Cortex of kidney (tissue), 1 donor: Measurements from ENCODE around the gene POFUT1.

Experiments used
- DNase-seq: peaks from one replicate; lab custom pipeline; 2025; lab: John Stamatoyannopoulos, UW

The POFUT1 gene

DNA sequence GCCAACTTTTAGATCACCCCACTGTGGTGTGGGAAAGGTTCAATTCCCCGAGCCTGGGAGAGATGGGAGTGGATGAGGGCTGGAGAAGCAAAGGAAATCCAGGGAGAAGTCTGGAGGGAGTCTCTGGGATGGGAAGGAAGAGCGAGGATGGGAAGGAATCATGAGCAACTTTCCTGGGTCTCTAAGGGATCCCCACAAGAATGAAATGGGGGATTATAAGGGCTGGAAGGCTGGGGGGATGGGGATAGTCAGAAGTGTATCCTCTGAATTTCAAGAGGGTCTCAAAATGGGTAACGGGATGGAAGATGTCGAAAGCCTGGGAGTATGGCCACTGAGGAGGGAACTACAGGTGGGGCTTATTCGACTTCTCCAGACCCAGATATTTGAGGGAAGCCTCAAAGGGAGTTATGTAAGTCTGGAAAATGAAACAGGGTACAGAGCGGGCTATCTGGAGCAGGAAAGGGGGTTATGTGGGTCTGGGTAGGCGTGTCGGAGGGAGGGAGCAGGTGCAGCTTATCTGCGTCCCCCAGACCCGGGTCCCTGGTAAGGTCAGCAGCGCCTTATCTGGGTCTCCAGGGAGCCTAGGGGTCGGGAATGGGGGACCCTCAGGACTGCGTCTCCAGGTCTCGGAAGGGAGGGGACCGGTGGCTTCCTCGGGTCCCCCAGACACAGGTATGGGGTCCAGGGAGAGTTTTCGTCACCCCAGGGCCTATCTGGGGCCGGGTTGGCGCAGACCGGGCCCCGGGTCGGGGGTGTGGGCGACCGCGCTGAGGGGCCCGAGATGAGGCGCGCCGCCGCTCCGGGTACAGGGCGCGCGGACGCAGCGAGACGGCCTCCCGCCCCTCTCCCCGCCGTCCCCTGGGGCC is 687 bp upstream of the POFUT1 start:
- no peak for DNase-seq

DNA sequence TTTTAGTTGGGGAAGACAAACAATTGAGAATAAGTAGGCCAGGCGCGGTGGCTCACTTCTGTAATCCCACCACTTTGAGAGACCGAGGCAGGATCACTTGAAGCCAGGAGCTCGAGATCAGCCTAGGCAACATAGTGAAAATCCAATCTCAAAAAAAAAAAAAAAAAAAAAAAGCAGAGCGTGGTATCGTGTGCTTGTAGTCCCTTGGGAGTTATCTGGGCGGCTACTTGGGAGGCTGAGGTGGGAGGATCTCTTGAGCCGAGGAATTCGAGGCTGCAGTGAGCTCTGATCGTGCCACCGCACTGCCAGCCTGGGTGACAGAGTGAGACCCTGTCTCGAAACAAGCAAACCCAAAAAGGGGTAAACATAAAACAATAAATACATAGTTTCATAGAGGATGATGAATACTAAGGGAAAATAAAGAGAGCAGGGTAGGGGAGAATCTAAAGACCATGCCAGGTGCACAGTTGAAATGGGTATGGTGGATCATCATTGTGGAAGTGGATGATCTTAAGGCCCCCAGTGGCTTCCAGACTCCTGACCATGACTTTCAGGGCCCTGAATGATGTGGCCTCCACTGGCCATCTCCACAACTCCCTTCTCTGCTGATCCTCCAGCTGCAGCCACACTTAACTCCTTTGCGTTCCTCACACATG is 947 bp downstream of the POFUT1 start:
- DNase-seq = no peak

DNA sequence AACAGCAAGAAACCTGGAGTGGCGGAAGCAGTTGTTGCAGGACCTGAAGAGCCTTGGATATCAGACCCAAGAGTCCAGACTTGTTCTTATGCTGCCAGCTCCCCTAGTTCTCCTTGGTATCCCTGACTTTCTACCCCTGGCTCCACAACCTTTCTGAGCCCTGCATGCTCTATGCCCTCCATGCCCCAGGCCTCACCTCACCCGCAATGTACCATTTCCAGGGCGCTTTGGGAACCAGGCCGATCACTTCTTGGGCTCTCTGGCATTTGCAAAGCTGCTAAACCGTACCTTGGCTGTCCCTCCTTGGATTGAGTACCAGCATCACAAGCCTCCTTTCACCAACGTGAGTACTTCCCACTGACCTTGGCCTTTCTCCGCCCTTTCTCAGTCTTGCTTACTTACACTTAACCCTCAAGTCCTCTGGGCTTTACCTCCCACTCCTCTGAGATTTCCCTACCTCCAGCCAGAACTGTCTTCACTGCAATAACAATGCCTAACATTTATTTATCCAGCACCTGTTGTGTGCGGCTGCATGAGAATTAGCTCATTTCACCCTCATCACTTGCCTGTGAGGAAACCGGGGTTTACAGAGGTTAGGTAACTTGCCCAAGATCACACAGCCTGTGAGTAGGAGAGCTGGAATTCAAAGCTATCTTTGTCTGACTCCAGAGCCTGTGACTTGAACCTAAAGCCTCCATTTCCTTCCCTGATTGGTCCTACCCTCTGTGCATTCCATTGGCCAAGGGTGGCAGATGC is 2.3 kb downstream of the POFUT1 start:
- no peak for DNase-seq

DNA sequence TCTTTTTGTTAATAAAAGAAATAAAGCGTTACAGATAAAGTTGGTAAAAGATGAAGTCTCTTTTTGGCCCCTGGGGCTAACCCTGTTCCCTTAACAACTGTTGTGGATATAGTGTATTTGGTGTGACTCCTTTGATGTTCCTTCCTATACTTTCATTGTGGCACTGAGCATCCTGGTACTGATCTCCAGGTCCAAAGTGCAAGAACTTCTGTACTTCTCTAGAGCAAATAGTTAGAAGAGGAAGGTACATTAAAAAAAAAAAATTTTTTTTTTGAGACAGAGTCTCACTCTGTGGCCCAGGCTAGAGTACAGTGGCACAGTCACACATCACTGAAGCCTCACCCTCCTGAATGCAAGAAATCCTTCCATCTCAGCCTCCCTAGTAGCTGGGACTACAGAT is 6.2 kb downstream of the POFUT1 start:
- no peak for DNase-seq

DNA sequence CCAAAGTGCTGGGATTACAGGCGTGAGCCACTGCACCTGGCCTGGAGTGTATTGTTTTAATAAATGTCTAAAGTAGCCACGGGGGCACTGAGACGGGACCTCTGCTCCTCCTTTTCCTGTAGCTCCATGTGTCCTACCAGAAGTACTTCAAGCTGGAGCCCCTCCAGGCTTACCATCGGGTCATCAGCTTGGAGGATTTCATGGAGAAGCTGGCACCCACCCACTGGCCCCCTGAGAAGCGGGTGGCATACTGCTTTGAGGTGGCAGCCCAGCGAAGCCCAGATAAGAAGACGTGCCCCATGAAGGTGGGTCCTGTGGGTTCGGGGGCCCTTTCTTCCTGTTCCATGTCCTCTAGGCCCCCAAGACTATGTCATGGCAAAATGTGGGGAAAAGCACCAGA is 7.5 kb downstream of the POFUT1 start:
- DNase-seq = no peak

DNA sequence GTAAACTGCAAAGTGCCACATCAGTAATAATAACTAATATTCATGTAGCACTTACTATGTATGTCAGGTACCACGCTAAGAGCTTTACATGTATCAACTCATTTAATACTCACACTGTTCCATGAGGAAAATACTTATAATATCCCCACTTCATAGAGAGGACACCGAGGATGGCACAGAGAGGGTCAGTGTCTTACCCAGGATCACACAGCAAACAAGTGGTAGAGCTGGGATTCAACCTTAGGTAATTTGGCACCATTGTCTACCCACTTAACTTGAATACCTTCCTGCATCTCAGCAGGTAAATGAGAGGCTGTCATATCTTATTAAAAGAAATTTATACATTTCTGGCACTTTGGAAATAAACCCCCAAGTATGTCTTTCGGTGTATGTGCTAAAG is 8.0 kb downstream of the POFUT1 start:
- no peak for DNase-seq

DNA sequence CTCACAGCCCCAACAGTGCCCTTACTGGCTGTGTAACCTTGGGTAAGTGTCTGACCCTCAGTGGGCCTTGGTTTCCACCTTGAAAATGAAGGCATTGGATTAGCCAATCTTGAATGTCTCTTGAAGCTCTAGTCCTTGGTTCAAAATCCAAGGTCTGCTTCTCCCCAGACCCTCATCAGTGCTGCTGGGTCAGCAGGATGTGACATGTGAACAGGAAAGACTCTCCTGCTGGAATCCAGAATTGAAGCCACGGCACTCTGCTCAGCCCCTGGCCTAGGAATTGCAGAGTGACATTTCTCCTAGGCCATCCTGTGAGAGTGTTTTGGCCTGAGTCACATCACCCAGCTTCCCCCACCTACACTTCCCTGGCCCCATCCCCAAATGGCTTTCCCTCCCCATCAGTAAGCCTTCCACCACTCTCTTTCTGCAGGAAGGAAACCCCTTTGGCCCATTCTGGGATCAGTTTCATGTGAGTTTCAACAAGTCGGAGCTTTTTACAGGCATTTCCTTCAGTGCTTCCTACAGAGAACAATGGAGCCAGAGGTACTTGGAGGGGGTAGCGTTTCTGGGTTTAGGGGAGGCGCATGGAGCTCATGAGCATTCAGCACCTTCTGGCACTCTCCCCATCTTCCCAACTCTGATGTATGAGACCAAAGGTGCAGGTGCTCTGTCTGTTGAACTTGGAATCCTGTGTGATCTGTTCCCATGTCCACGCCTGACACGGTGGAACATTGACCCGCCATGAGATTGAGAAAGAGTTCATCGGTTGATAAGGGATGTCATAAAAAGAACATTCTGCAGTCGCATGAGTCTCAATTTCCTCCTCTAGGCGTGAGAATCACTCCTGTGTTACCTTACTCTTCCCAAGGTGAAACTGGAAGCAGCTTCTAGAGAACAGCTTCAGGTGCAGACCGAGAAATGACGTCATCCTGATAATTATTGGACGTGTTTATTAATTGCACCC is 8.8 kb downstream of the POFUT1 start:
- DNase-seq = no peak

DNA sequence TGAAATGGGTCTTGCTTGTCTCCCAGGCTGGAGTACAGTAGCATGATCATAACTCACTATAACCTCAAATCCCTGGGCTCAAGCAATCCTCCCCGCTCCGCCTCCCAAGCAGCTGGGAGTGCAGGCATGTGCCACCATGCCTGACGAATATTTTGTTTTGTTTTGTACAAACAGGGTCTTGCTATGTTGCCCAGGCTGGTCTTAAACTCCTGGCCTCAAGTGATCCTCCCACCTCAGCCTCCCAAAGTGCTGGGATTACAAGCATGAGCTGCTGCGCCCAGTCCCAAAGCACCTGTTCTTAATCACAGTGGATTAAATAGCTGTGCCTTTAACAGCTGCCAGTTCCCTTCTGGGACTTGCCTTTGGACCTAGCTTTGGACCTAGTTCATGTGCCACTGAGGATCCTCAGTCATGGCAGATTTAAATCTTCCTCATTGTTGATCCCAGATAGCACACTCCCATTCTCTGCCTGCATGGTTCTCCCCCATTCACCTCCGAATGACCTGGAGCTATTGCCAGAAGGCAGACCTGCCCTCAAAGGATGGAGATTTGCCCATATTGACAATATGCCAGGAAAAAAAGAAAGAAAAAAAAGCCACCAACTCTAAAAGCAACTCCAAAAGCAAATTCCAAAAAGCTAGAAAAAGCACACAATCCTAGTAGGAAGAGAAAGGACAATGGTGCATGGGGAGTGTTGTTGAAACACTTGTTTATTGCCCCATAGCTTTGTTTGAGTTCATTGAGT is 10.6 kb downstream of the POFUT1 start:
- DNase-seq = no peak

DNA sequence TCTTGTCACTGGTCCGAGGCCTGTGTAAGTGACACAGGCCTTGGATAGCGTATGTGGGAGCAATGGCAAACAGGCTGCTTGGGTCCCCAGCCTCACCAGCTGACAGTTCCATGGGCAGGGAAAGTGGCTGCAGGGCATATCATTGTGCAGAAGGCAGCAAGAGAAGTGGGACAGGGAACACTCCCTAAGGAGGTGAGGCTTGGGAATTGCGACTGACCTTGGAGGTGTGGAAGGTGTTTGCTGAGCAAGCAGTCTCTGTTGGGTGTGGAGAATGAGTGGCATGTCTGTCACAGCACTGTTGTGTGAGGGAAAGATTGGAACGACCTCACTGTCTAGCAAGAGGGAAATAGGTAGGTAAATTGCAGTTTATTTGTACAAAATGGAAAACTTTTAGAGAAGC is 16.8 kb downstream of the POFUT1 start:
- no peak for DNase-seq

DNA sequence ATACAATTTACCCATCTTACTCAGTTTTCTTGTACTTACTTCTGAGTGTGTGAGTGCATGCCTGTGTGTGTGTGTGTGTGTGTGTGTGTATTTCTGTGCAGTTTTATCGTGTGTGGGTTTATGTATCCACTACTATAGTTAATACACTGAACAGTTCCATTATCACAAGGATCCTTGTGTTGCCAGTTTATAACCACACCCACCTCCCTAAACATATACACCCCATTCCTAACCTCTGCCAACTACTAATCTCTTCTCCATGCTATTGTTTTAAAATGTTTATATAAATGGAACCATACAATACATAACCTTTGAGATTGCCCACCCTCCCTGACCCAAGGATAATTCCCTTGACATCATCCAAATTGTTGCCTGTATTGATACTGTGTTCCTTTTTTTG is 18.7 kb downstream of the POFUT1 start:
- DNase-seq = no peak

DNA sequence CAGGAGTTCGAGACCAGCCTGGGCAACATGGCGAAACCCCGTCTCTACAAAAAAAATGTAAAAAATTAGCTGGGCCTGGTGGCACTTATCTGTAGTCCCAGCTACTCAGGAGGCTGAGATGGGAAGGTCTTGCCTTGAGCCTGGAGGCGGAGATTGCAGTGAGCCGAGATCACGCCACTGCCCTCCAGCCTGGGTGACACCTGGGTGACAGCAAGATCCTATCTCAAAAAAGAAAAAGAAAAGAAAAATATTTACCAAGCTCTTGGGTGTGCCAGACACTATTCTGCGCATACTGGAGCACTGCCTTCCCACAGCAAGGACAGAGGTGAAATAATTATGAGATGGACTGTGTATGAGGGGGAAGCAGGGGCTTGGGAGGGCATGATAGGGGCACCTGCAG is 19.6 kb downstream of the POFUT1 start:
- no peak for DNase-seq

DNA sequence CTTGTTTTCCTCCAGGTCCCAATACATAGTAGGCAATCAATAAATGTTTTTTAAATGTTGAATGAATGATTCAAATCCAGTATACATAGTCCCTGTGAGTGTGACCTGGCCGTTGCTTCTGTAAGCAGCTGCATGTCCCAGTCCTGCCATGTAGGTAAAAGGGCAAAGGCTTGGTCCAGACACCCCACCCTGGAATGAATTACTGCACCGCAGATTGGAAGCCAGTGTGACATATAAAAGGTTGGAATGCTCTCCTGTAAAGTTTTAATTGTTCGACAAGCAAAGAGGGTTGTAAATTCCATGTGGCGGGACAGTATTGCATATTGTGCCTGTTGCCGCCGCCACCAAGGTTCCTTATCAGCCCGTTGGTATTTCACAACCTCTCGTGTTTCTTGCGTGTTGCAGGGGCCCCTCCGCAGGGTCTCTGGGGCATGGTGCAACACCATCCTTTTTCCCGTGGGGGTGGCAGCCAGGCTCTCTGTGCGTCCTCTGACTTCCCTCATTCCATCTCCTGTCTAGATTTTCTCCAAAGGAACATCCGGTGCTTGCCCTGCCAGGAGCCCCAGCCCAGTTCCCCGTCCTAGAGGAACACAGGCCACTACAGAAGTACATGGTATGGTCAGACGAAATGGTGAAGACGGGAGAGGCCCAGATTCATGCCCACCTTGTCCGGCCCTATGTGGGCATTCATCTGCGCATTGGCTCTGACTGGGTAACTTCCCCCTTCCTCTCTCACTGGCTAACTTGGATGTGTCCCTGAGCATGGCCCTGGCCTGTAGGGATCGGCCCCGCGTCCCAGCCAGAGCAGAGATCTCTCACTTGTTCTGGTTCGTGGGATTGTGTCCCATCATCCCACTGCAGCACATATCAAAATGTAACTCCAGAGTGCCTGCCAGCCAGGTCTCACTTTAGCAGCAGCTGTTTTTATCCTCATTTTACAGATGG is 20.3 kb downstream of the POFUT1 start:
- no peak for DNase-seq

DNA sequence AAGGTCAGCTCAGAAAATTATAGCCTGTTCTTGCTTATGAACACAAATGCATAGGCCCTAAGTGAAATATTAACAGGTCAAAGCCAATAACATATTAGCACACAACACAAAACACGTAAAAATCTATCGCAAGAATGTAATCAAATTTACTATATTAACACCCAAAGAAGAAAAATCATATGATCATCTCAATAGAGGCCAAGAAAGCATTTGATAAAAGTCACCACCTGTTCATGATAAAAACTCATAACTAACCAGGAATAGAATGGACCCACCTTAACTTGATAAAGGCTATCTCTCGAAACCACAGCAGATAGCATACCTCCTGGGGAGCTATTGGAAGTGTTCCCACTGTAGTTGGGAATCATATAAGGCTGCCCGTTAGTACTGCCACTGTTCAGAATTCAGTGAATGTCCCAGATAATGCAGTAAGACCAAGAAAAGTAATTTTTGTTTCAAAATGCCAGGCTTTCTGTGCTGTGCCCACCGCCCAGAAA is 21.6 kb downstream of the POFUT1 start:
- DNase-seq = no peak

DNA sequence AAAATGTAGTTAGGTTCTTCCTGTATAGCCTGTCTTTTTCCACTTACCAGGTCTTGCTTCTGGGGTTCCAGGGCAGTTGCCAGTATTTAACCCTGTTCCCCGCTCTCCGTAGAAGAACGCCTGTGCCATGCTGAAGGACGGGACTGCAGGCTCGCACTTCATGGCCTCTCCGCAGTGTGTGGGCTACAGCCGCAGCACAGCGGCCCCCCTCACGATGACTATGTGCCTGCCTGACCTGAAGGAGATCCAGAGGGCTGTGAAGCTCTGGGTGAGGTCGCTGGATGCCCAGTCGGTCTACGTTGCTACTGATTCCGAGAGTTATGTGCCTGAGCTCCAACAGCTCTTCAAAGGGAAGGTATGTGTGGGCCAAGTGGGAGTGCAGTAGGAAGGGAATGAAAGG is 23.0 kb downstream of the POFUT1 start:
- DNase-seq = no peak

DNA sequence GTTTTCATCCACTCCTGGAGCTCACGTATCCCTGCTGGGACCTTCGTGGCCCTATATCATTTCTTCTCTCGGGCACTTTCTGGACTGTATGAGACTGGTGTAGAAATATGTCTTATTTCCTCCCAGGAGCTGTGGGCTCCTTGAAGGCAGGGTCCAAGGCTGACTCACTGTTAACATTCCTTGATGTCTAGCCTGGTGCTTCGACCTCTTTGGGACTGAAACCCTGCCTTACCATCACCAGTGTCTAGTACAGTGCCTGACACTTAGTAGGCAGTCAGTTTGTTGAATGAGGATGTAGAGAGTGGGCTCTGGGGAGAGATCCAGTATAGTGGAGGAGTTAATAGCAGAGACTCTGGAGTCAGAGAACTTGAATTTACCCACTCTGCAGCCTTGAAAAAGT is 23.6 kb downstream of the POFUT1 start:
- no peak for DNase-seq

DNA sequence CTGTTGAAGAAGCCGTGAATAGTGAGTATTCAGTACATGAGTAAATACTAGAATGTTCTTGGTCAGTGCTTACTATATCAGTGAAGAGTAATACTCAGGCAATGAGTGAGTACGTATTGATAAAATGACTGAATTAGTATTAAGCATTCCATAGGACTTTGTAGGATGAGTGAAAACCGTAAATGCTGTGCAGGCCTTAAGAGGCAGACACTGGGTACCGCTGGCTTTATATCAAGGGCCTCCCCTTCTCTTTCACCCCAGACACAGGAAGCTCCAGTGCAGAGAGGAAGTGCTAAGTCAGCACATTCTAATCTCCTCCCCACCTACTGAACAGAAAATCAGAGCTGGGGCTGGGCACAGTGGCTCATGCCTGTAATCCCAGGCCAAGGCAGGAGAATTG is 24.2 kb downstream of the POFUT1 start:
- no peak for DNase-seq

DNA sequence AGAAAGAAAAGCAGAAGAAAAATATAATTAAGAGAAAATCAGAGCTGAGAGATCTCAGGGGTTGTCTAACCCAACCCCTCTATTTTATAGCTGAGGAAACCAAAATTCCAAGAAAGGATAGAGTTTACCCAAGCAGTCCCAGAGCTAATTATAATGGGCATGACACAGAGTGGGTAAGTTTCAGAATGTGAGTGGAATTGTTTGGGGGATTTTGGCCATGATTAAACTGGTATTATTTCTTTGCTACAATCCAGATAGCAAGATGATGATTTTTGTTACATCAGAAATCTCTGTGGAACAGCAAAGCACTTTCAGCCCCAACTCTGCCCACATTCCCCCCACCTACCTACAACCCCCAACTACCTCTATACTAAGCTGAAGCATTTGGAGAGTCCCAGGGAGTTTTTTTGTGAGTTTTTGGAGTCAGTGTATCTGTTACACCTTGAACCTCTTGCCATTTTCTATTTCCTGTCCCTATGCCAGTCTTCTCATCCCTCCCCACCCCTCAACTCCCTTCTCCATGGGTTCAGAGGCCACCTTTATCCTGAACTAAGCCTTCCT is 24.7 kb downstream of the POFUT1 start:
- no peak for DNase-seq

DNA sequence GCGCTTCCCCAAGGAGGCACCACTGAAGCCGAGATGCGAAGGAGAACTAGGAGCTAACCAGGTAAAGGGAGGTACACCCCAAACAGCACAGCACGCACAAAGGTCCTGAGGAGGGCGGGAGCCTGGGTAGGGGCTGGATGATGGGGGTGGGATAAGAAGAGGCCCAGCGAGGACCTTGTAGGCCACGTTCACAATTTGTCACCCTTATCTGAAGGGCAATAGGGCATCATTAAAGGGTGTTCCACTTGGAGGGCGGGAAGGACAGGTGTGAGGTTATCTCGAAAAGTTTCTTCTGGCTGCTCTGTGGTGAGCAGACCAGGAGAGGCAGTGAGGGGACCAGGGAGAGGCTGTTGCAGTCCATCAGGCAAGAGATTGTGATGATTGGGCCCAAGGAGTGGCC is 25.6 kb downstream of the POFUT1 start:
- no peak for DNase-seq

DNA sequence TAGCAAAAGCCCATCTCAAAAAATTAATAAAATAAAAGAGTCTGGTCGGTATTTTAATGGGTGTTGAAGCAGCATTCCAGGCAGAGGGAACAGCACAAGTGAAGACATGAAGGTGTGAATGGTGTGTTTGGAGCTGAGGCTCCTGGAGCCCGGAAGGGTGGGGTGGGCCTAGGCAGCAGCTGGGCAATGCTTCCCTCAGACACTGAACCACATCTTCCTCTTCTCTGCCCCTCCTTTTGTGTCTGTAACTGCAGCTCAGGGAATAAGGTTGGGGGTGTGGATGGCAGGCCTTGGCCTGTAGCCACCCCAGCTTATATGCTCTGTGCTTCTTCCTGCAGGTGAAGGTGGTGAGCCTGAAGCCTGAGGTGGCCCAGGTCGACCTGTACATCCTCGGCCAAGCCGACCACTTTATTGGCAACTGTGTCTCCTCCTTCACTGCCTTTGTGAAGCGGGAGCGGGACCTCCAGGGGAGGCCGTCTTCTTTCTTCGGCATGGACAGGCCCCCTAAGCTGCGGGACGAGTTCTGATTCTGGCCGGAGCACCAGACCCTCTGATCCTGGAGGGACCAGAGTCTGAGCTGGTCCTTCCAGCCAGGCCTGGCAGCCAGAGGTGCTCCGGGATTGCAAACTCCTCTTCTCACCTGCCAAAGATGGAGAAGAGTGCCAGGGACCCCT is 26.6 kb downstream of the POFUT1 start:
- DNase-seq = no peak
